Measurements from ENCODE around the gene SLC66A2.
A peak's percentile ranks its signal among the peaks of the same experiment; 100 is the strongest.
"Not testable (repeated sequence)": the region's sequence is repeated elsewhere in the genome, so short reads cannot be mapped to it uniquely, and the experiment has no call there.

Gene SLC66A2

GRCh38 chr18:79877163-79878091 lies 74.0 kb downstream of the SLC66A2 start:
- DNase-seq: no peak

- DNase-seq: no peak
Observed at GRCh38 chr18:79876497-79876896, 75.0 kb downstream of the SLC66A2 start.

GRCh38 chr18:79875931-79876461 lies 75.5 kb downstream of the SLC66A2 start:
- no peak for DNase-seq

- DNase-seq: no peak
Observed at GRCh38 chr18:79875531-79875919, 75.9 kb downstream of the SLC66A2 start.

- no peak for DNase-seq
Observed at GRCh38 chr18:79874553-79875530, 76.6 kb downstream of the SLC66A2 start.

- DNase-seq: no peak
Observed at GRCh38 chr18:79873449-79874110, 77.9 kb downstream of the SLC66A2 start.

GRCh38 chr18:79872527-79873444 lies 78.7 kb downstream of the SLC66A2 start:
- no peak for DNase-seq

GRCh38 chr18:79871481-79872091 lies 79.9 kb downstream of the SLC66A2 start:
- DNase-seq: no peak

GRCh38 chr18:79871026-79871390 lies 80.4 kb downstream of the SLC66A2 start:
- DNase-seq: no peak

GRCh38 chr18:79870301-79871025 lies 81.0 kb downstream of the SLC66A2 start:
- DNase-seq: peak; percentile 58

- no peak for DNase-seq
Observed at GRCh38 chr18:79869591-79870300, 81.7 kb downstream of the SLC66A2 start.

- DNase-seq: no peak
Observed at GRCh38 chr18:79868811-79869541, 82.5 kb downstream of the SLC66A2 start.

GRCh38 chr18:79868168-79868784 lies 83.2 kb downstream of the SLC66A2 start:
- DNase-seq: no peak

GRCh38 chr18:79867666-79868065 lies 83.8 kb downstream of the SLC66A2 start:
- DNase-seq: no peak

GRCh38 chr18:79866889-79867574 lies 84.4 kb downstream of the SLC66A2 start:
- no peak for DNase-seq

- not testable (repeated sequence) for DNase-seq
Observed at GRCh38 chr18:79865951-79866350, 85.5 kb downstream of the SLC66A2 start.

GRCh38 chr18:79864955-79865354 lies 86.5 kb downstream of the SLC66A2 start:
- not testable (repeated sequence) for DNase-seq
